A673 (cell line): ENCODE results near the gene PODXL.

Experiments used
- CTCF ChIP-seq: fragments of 300-800, 200-600 bp; sonication (generic); conservative IDR thresholded peaks from 2 replicates; pipeline ENCODE4 v1.5.1; 2017; ENCODE audit warnings: low read depth, mild to moderate bottlenecking, antibody characterized with exemption, low read length, moderate library complexity, mixed read lengths
- EZH2 ChIP-seq: fragments of 200-600 bp; sonication (generic); IDR thresholded peaks from 2 replicates; pipeline ENCODE4 v1.6.1; 2017; ENCODE audit warnings: borderline replicate concordance, low read depth, mild to moderate bottlenecking, mixed read lengths, antibody characterized with exemption, low read length; ENCODE audit not compliant: poor library complexity, severe bottlenecking

- TF ChIP-seq CTCF (no peak), EZH2 (no peak)
Observed at GRCh38 chr7:131455546-131455945, 100.9 kb downstream of the PODXL start.
